Measurements from ENCODE around the gene SGCD. TPM values are rescaled to one million over a fixed set of nuclear protein-coding genes. Genes with fewer than 3 reads are reported as not detected.

SGCD gene
- total RNA-seq, 4 donors from 2014 or later, result 0.83 to 9.6 (median 1.9) TPM

GRCh38 chr5:156762771-156763170 lies 435.8 kb downstream of the SGCD start:
- Histone ChIP-seq H3K36me3 (no peaks in the 10 kb centered on the region), H3K27me3 (no peaks in the 10 kb centered on the region), H3K4me3 (no peak overlapping the region), H3K9me3 (no peaks in the 10 kb centered on the region), H3K4me1 (no peaks in the 10 kb centered on the region), H3K27ac (no peak overlapping the region)
- no peak for TF ChIP-seq CTCF (IDR thresholded peaks at IDR 0.05)
- TF ChIP-seq POLR2A (IDR thresholded peaks at IDR 0.05), result no peak
- DNase-seq, result no peak

GRCh38 chr5:156764176-156764971 lies 437.4 kb downstream of the SGCD start:
- Histone ChIP-seq H3K27me3 (no peaks in the 10 kb centered on the region), H3K4me1 (no peaks in the 10 kb centered on the region), H3K9me3 (no peaks in the 10 kb centered on the region), H3K36me3 (no peaks in the 10 kb centered on the region), H3K27ac (no peak overlapping the region), H3K4me3 (no peak overlapping the region)
- no peak for DNase-seq
- TF ChIP-seq CTCF (IDR thresholded peaks at IDR 0.05), result no peak
- TF ChIP-seq POLR2A (IDR thresholded peaks at IDR 0.05), result no peak

- TF ChIP-seq CTCF (IDR thresholded peaks at IDR 0.05), result no peak
- no peak for TF ChIP-seq POLR2A (IDR thresholded peaks at IDR 0.05)
Observed at GRCh38 chr5:156774273-156774672, 447.3 kb downstream of the SGCD start.

GRCh38 chr5:156778139-156778706 lies 451.3 kb downstream of the SGCD start:
- Histone ChIP-seq H3K27ac (no peak overlapping the region), H3K27me3 (no peaks in the 10 kb centered on the region), H3K4me3 (no peak overlapping the region), H3K9me3 (no peaks in the 10 kb centered on the region), H3K4me1 (no peaks in the 10 kb centered on the region), H3K36me3 (no peaks in the 10 kb centered on the region)
- no peak for DNase-seq
- TF ChIP-seq CTCF (IDR thresholded peaks at IDR 0.05) (no peak), POLR2A (IDR thresholded peaks at IDR 0.05) (no peak)

More at GRCh38 chr5:156774273-156774672, 447.3 kb downstream of the SGCD start:
- no peaks in the 10 kb centered on the region for H3K27me3 ChIP-seq
- no peak for DNase-seq
- no peaks in the 10 kb centered on the region for H3K9me3 ChIP-seq
- H3K27ac ChIP-seq, result no peak overlapping the region
- H3K4me3 ChIP-seq, result no peak overlapping the region
- no peaks in the 10 kb centered on the region for H3K4me1 ChIP-seq
- H3K36me3 ChIP-seq, result no peaks in the 10 kb centered on the region

- no peaks in the 10 kb centered on the region for H3K9me3 ChIP-seq
- DNase-seq, result no peak
- H3K27ac ChIP-seq, result no peak overlapping the region
- no peaks in the 10 kb centered on the region for H3K36me3 ChIP-seq
- H3K4me3 ChIP-seq, result no peak overlapping the region
- H3K4me1 ChIP-seq, result no peaks in the 10 kb centered on the region
- no peaks in the 10 kb centered on the region for H3K27me3 ChIP-seq
- no peak for TF ChIP-seq POLR2A (IDR thresholded peaks at IDR 0.05)
- TF ChIP-seq CTCF (IDR thresholded peaks at IDR 0.05), result no peak
Observed at GRCh38 chr5:156778752-156779151, 451.8 kb downstream of the SGCD start.
